ENCODE measurements around the gene NUP210. TPM values are rescaled to one million over a fixed set of nuclear protein-coding genes. Genes with fewer than 3 reads are reported as not detected.
A peak's percentile ranks its signal among the peaks of the same experiment; 100 is the strongest.

NUP210 gene
- total and polyA plus RNA-seq, 2 of the 13 experiments (the other 11 are each of a cell fraction or from before 2014, with no cell fraction given), result 31.6 to 35.2 TPM

GRCh38 chr3:13420045-13420830 is at the start of gene NUP210 (continued):
- TF ChIP-seq GABPA (IDR thresholded peaks at IDR 0.05; ENCODE audit: low read depth, low read length), result peak; percentile 21; the same call in 1 of the 2 replicates
- no peak for TF ChIP-seq GABPA (CRISPR knock-in tag; IDR thresholded peaks at IDR 0.05; ENCODE audit: low read depth)
- TF ChIP-seq ETV5 (CRISPR knock-in tag; IDR thresholded peaks at IDR 0.05; ENCODE audit: borderline replicate concordance), result no peak
- TF ChIP-seq PAX8 (CRISPR knock-in tag; IDR thresholded peaks at IDR 0.05; ENCODE audit: borderline replicate concordance), result no peak
- TF ChIP-seq ZFP90 (CRISPR knock-in tag; IDR thresholded peaks at IDR 0.05; ENCODE audit: borderline replicate concordance), result no peak
- TF ChIP-seq ZNF143 (CRISPR knock-in tag; IDR thresholded peaks at IDR 0.05), result no peak
- no peak for TF ChIP-seq ZNF878 (CRISPR knock-in tag; IDR thresholded peaks at IDR 0.05)
- TF ChIP-seq CSRNP1 (CRISPR knock-in tag; IDR thresholded peaks at IDR 0.05), result no peak
- TF ChIP-seq ZNF646 (CRISPR knock-in tag; IDR thresholded peaks at IDR 0.05), result no peak
- peak in 1 of 2 experiments; percentile 6; a peak in 1 of 4 replicates for TF ChIP-seq EP300 (IDR thresholded peaks at IDR 0.05; ENCODE audit: low read depth in 2 of 2, low read length in 2 of 2)
- TF ChIP-seq EP300 (CRISPR knock-in tag; IDR thresholded peaks at IDR 0.05; ENCODE audit: borderline replicate concordance), result no peak
- TF ChIP-seq ZNF800 (CRISPR knock-in tag; IDR thresholded peaks at IDR 0.05), result no peak
- no peak for TF ChIP-seq ZNF788 (CRISPR knock-in tag; IDR thresholded peaks at IDR 0.05; ENCODE audit: borderline replicate concordance)
- no peak for TF ChIP-seq HNRNPK (IDR thresholded peaks at IDR 0.05; ENCODE audit: low read depth, low read length, poor library complexity, severe bottlenecking)
- no peak for TF ChIP-seq ATF6 (CRISPR knock-in tag; conservative IDR thresholded peaks at IDR 0.05)
- TF ChIP-seq HDAC2 (CRISPR knock-in tag; IDR thresholded peaks at IDR 0.05), result no peak
- no peak for TF ChIP-seq SSRP1 (CRISPR knock-in tag; IDR thresholded peaks at IDR 0.05)

Data from HepG2 (cell line).